ENCODE data around the gene ESPL1. TPM values are rescaled to one million over a fixed set of nuclear protein-coding genes. Genes with fewer than 3 reads are reported as not detected.

Gene ESPL1
- total and polyA plus RNA-seq, 2 of the 13 experiments (the other 11 are each of a cell fraction or from before 2014, with no cell fraction given): 5.8 to 11.5 TPM

GRCh38 chr12:53220694-53221202 is 47.4 kb upstream of the ESPL1 start (continued):
- no peak for TF ChIP-seq ZNF782 (CRISPR knock-in tag; IDR thresholded peaks at IDR 0.05; ENCODE audit: borderline replicate concordance)
- TF ChIP-seq NFKB2 (CRISPR knock-in tag; IDR thresholded peaks at IDR 0.05; ENCODE audit: borderline replicate concordance): no peak
- no peak for TF ChIP-seq DDIT3 (CRISPR knock-in tag; IDR thresholded peaks at IDR 0.05)
- TF ChIP-seq RCOR2 (CRISPR knock-in tag; IDR thresholded peaks at IDR 0.05): no peak
- no peak for TF ChIP-seq PAX8 (CRISPR knock-in tag; IDR thresholded peaks at IDR 0.05; ENCODE audit: borderline replicate concordance)
- no peak for TF ChIP-seq ZFP62 (CRISPR knock-in tag; IDR thresholded peaks at IDR 0.05)
- no peak for TF ChIP-seq SATB2 (CRISPR knock-in tag; IDR thresholded peaks at IDR 0.05)
- no peak for TF ChIP-seq CSRNP1 (CRISPR knock-in tag; IDR thresholded peaks at IDR 0.05)
- no peak for TF ChIP-seq CREM (IDR thresholded peaks at IDR 0.05)
- no peak for TF ChIP-seq CREM (CRISPR knock-in tag; IDR thresholded peaks at IDR 0.05)
- TF ChIP-seq ZMAT5 (CRISPR knock-in tag; IDR thresholded peaks at IDR 0.05; ENCODE audit: borderline replicate concordance, low read depth): no peak
- TF ChIP-seq CHCHD3 (CRISPR knock-in tag; IDR thresholded peaks at IDR 0.05): no peak
- TF ChIP-seq ZSCAN29 (CRISPR knock-in tag; conservative IDR thresholded peaks at IDR 0.05): no peak
- 0 out of 2 replicates have a peak, but pooled peaks have one; percentile 37 for TF ChIP-seq ZNF878 (CRISPR knock-in tag; IDR thresholded peaks at IDR 0.05)
- peak; percentile 99 for TF ChIP-seq ZNF850 (CRISPR knock-in tag; conservative IDR thresholded peaks at IDR 0.05)
- no peak for TF ChIP-seq ZNF124 (CRISPR knock-in tag; IDR thresholded peaks at IDR 0.05)
- TF ChIP-seq FUBP1 (CRISPR knock-in tag; IDR thresholded peaks at IDR 0.05; ENCODE audit: borderline replicate concordance): no peak; the same call in 1 of the 2 replicates
- TF ChIP-seq CTCF (CRISPR knock-in tag; IDR thresholded peaks at IDR 0.05): no peak
- no peak for TF ChIP-seq NPAS2 (CRISPR knock-in tag; IDR thresholded peaks at IDR 0.05; ENCODE audit: borderline replicate concordance)
- TF ChIP-seq ZNF558 (CRISPR knock-in tag; IDR thresholded peaks at IDR 0.05; ENCODE audit: borderline replicate concordance): no peak
- TF ChIP-seq ZNF136 (CRISPR knock-in tag; IDR thresholded peaks at IDR 0.05; ENCODE audit: low read depth): no peak

All from HepG2 (cell line).